Astrocyte of the spinal cord (primary cell): Measurements from ENCODE around the gene DCAF12L1.

Source experiments
- DNase-seq: peaks from one replicate; pipeline ENCODE4 v3.0.0; 2011; ENCODE audit warnings: low read depth, low spot score
- H3K4me3 ChIP-seq: 2 replicates; pipeline ENCODE4 v1.5.1; 2011; ENCODE audit warnings: low read depth, mild to moderate bottlenecking, low read length, moderate library complexity
- CTCF ChIP-seq: IDR thresholded peaks from 2 replicates; pipeline ENCODE4 v1.5.1; 2012; ENCODE audit warnings: low read depth, mild to moderate bottlenecking, low read length, inconsistent platforms
- in situ Hi-C: cut with HindIII; loops from 2 replicates; pipeline ENCODE4 v1.10.0; 2017; ENCODE audit warnings: low sequenced_read_pairs

The DCAF12L1 gene

GRCh38 chrX:126550816-126551215 is 1.8 kb downstream of the DCAF12L1 start:
- in situ Hi-C loops: no loop called here
- no peak overlapping the region for H3K4me3 ChIP-seq
- DNase-seq: no peak
- TF ChIP-seq CTCF: no peak

- no peak for DNase-seq
- no peak for TF ChIP-seq CTCF
- no peak overlapping the region for H3K4me3 ChIP-seq
- in situ Hi-C loops: no loop called here
Observed at GRCh38 chrX:126509923-126510322, 42.7 kb downstream of the DCAF12L1 start.
